PC-9 (cell line): ENCODE data around the gene NKAIN2. TPM values are rescaled to one million over a fixed set of nuclear protein-coding genes. Genes with fewer than 3 reads are reported as not detected.

Experiments
- BruUV-seq: library from RNA; stranded (reverse); fragments of 400-500 nt; replicated peaks from 2 replicates; lab custom pipeline; 2021; lab: Mats Ljungman, UMichigan
- CTCF ChIA-PET: fragments of 300-600 bp; sonication (Branson Sonifier 250); formaldehyde crosslinking; loops from one replicate; lab custom pipeline; 2022; ENCODE audit warnings: antibody characterized with exemption; lab: Charles Lee
- POLR2A ChIA-PET: fragments of 300-600 bp; sonication (Branson Sonifier 250); formaldehyde crosslinking; loops from one replicate; lab custom pipeline; 2022; ENCODE audit warnings: antibody characterized with exemption; ENCODE audit not compliant: unreplicated experiment; lab: Charles Lee
- DNase-seq, 2 experiments: peaks; one replicate each; pipeline versions ENCODE4 v3.0.0 to v3.0.0-alpha.2; 2015 to 2022; ENCODE audit warnings: mixed read lengths in 1 of 2
- H2AFZ ChIP-seq: fragments of 200-600 bp; sonication (generic); 2 replicates; pipeline ENCODE4 v1.8.1; 2017; ENCODE audit warnings: antibody characterized with exemption
- H3F3A ChIP-seq: fragments of 200-600 bp; sonication (generic); 2 replicates; pipeline ENCODE4 v1.8.1; 2017; ENCODE audit warnings: antibody characterized with exemption, mild to moderate bottlenecking, low read depth; ENCODE audit not compliant: insufficient read depth
- H3K27ac ChIP-seq: fragments of 200-600 bp; sonication (generic); 2 replicates; pipeline ENCODE4 v1.6.1; 2016; ENCODE audit warnings: mixed run types
- H3K27me3 ChIP-seq: fragments of 200-600 bp; sonication (generic); 2 replicates; pipeline ENCODE4 v1.6.1; 2016; ENCODE audit warnings: low read depth, mixed run types; ENCODE audit not compliant: insufficient read depth
- H3K36me3 ChIP-seq: fragments of 200-600 bp; sonication (generic); 2 replicates; pipeline ENCODE4 v1.6.1; 2016; ENCODE audit warnings: low read depth, mixed run types
- H3K4me1 ChIP-seq: fragments of 200-600 bp; sonication (generic); replicated peaks from 2 replicates; pipeline ENCODE4 v1.6.1; 2016; ENCODE audit warnings: mixed run types; ENCODE audit not compliant: insufficient read depth
- H3K4me2 ChIP-seq: fragments of 200-600 bp; sonication (generic); 2 replicates; pipeline ENCODE4 v1.6.1; 2017; ENCODE audit warnings: mixed run types
- H3K4me3 ChIP-seq: fragments of 200-600 bp; sonication (generic); 2 replicates; pipeline ENCODE4 v1.6.1; 2016; ENCODE audit warnings: mixed run types
- H3K79me2 ChIP-seq: fragments of 200-600 bp; sonication (generic); 2 replicates; pipeline ENCODE4 v1.6.1; 2017; ENCODE audit warnings: low read depth, mixed run types
- H3K9me2 ChIP-seq: fragments of 200-600 bp; sonication (generic); 2 replicates; pipeline ENCODE4 v1.8.1; 2017; ENCODE audit warnings: mild to moderate bottlenecking; ENCODE audit not compliant: insufficient read depth
- H3K9me3 ChIP-seq: fragments of 200-600 bp; sonication (generic); 2 replicates; pipeline ENCODE4 v1.8.1; 2016; ENCODE audit warnings: low read depth; ENCODE audit not compliant: insufficient read depth
- H4K20me1 ChIP-seq: fragments of 200-600 bp; sonication (generic); 2 replicates; pipeline ENCODE4 v1.8.1; 2017; ENCODE audit not compliant: insufficient read depth
- EZH2 ChIP-seq: fragments of 200-600 bp; sonication (generic); IDR thresholded peaks from 2 replicates; pipeline ENCODE4 v1.8.0; 2017; ENCODE audit warnings: antibody characterized with exemption, low read depth
- intact Hi-C: fragments of 100-400 bp; cut with micrococcal nuclease; formaldehyde crosslinking; loops from one replicate; pipeline ENCODE4 v1.10.0; 2022; ENCODE audit not compliant: unreplicated experiment
- total RNA-seq: library from RNA; stranded (reverse); gene quantifications from 2 replicates; pipeline ENCODE4 v1.2.3, GENCODE V29; 2021
- TF ChIP-seq, protein P1 (sequence below): fragments of 200-600 bp; sonication (generic); conservative IDR thresholded peaks from 2 replicates; pipeline ENCODE4 v1.6.1; 2017; ENCODE audit warnings: mixed run types, antibody characterized with exemption, mild to moderate bottlenecking, moderate library complexity

The NKAIN2 gene
- total RNA-seq, 1 experiment from 2014 or later = not detected

DNA sequence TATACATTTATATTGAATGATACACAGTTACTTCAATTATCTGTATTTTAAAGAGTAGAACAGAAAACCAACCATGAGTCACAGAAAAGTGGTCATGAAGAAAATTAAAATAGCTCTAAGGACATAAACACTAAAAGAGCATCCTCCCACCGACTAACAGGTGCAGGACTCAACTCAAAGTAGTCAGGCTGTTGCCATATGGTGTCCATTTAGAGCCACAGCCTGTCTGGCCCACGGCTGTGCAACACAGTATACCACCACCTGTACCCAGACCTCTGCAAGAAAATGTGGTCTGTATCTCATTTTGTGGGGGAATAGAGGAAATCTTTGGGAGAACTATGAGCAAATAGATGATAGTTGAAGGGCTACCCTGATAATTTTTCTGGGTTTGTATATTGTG is 708.8 kb downstream of the NKAIN2 start:
- Histone ChIP-seq H3K4me3 (no peak overlapping the region), H2AFZ (no peak overlapping the region), H3K4me2 (no peak overlapping the region), H3K27me3 (no peaks in the 10 kb centered on the region), H3F3A (no peaks in the 10 kb centered on the region), H3K9me2 (no peaks in the 10 kb centered on the region), H3K36me3 (no peaks in the 10 kb centered on the region), H4K20me1 (no peaks in the 10 kb centered on the region), H3K4me1 (no peaks in the 10 kb centered on the region), H3K79me2 (no peaks in the 10 kb centered on the region), H3K27ac (no peak overlapping the region), H3K9me3 (no peaks in the 10 kb centered on the region)
- no peak for TF ChIP-seq EZH2
- TF ChIP-seq, protein P1, sequence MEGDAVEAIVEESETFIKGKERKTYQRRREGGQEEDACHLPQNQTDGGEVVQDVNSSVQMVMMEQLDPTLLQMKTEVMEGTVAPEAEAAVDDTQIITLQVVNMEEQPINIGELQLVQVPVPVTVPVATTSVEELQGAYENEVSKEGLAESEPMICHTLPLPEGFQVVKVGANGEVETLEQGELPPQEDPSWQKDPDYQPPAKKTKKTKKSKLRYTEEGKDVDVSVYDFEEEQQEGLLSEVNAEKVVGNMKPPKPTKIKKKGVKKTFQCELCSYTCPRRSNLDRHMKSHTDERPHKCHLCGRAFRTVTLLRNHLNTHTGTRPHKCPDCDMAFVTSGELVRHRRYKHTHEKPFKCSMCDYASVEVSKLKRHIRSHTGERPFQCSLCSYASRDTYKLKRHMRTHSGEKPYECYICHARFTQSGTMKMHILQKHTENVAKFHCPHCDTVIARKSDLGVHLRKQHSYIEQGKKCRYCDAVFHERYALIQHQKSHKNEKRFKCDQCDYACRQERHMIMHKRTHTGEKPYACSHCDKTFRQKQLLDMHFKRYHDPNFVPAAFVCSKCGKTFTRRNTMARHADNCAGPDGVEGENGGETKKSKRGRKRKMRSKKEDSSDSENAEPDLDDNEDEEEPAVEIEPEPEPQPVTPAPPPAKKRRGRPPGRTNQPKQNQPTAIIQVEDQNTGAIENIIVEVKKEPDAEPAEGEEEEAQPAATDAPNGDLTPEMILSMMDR = no peak
- ChIA-PET CTCF (no interaction called here), POLR2A (interaction anchor here (0.7 kb wide), 1 partner anchor 770 kb away, joined by 5 read pairs; no protein-coding TSS in a partner anchor)
- intact Hi-C loops = no loop called here
- no peak for DNase-seq
- BruUV-seq = no TSS peak

DNA sequence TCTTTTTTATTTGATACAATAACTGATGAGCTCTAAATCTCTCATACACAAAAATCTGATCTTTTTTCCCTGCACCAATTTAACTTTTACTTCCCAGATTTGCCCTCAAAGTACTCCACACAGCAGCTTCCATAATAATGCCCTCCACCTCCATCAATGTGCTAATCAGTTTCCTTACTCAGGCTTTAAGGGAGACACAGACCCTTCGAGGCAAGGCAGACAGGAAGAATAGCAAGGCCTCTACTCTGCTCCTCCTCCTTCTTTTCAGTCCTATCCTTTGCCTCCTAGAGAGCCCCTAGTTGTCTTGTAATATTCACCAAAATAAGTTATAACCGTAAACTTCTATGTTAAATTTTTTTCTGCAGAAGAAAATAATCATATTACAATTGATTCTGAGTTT is 713.7 kb downstream of the NKAIN2 start:
- Histone ChIP-seq H3K4me2 (no peak overlapping the region), H3K9me3 (no peaks in the 10 kb centered on the region), H3K4me3 (no peak overlapping the region), H4K20me1 (no peaks in the 10 kb centered on the region), H3K27me3 (no peaks in the 10 kb centered on the region), H3F3A (no peaks in the 10 kb centered on the region), H2AFZ (no peak overlapping the region), H3K9me2 (no peaks in the 10 kb centered on the region), H3K27ac (no peak overlapping the region), H3K36me3 (no peaks in the 10 kb centered on the region), H3K4me1 (no peaks in the 10 kb centered on the region), H3K79me2 (no peaks in the 10 kb centered on the region)
- CTCF ChIA-PET = no interaction called here
- POLR2A ChIA-PET = no interaction called here
- DNase-seq = no peak
- intact Hi-C loops = no loop called here
- TF ChIP-seq, protein P1 = no peak
- TF ChIP-seq EZH2 = no peak
- BruUV-seq = no TSS peak

DNA sequence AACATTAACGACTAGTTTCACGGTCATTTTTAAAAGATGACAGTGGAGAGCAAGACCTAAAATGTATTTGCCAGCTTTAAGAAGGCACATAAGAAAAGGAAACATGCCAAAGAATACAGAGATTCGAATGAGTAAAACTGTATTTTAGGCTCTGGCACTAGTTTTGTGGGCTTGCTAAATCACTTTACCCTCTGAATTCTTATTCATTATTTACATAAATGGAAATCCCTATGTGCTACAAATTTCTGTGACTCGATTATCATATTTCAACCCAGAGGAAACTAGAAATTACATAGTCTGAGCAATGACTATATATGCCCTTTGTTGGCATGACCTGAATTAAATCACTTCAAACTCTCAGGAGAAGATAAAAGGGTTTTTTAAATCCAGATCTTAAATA is 716.8 kb downstream of the NKAIN2 start:
- DNase-seq = no peak

More for the DNA sequence above, 716.8 kb downstream of the NKAIN2 start:
- POLR2A ChIA-PET = no interaction called here
- no peak overlapping the region for H3K4me3 ChIP-seq
- no peaks in the 10 kb centered on the region for H3K36me3 ChIP-seq
- H3K4me1 ChIP-seq = no peaks in the 10 kb centered on the region
- H4K20me1 ChIP-seq = no peaks in the 10 kb centered on the region
- H3K79me2 ChIP-seq = no peaks in the 10 kb centered on the region
- CTCF ChIA-PET = no interaction called here
- no peaks in the 10 kb centered on the region for H3F3A ChIP-seq
- H3K9me2 ChIP-seq = no peaks in the 10 kb centered on the region
- no peak overlapping the region for H3K27ac ChIP-seq
- H2AFZ ChIP-seq = no peak overlapping the region
- no peaks in the 10 kb centered on the region for H3K27me3 ChIP-seq
- TF ChIP-seq, protein P1 = no peak
- no peak for TF ChIP-seq EZH2
- intact Hi-C loops = no loop called here
- no TSS peak for BruUV-seq
- no peaks in the 10 kb centered on the region; the same call in 1 of the 2 replicates for H3K9me3 ChIP-seq
- H3K4me2 ChIP-seq = no peak overlapping the region
